Activated CD4-positive, alpha-beta T cell treated with anti-CD3 and anti-CD28 coated beads for 24 hours (primary cell): ENCODE data around the gene ELK3.

Source experiments
- DNase-seq, 2 donors: peaks; one replicate each; pipeline ENCODE4 v3.0.0-alpha.2; 2020; ENCODE audit warnings: low read depth in 2 of 2

The ELK3 gene

GRCh38 chr12:96193725-96194575 lies at the start of gene ELK3:
ELK3 (plus strand) TSS chr12:96194375.
- DNase-seq: peak in 1 of 2 donors; percentile 29

- DNase-seq: no peak
Observed at GRCh38 chr12:96146747-96147146, 47.4 kb upstream of the ELK3 start.

- no peak for DNase-seq
Observed at GRCh38 chr12:96150442-96150841, 43.7 kb upstream of the ELK3 start.

- no peak for DNase-seq
Observed at GRCh38 chr12:96152164-96152563, 42.0 kb upstream of the ELK3 start.

GRCh38 chr12:96153131-96153725 lies 40.9 kb upstream of the ELK3 start:
- no peak for DNase-seq

GRCh38 chr12:96155181-96155580 lies 39.0 kb upstream of the ELK3 start:
- DNase-seq: no peak

- no peak for DNase-seq
Observed at GRCh38 chr12:96155781-96156180, 38.4 kb upstream of the ELK3 start.

- DNase-seq: no peak
Observed at GRCh38 chr12:96156211-96156610, 38.0 kb upstream of the ELK3 start.

- DNase-seq: no peak
Observed at GRCh38 chr12:96157427-96157826, 36.7 kb upstream of the ELK3 start.

- no peak for DNase-seq
Observed at GRCh38 chr12:96164951-96165811, 29.0 kb upstream of the ELK3 start.

- DNase-seq: no peak
Observed at GRCh38 chr12:96166765-96167164, 27.4 kb upstream of the ELK3 start.

- no peak for DNase-seq
Observed at GRCh38 chr12:96167492-96167891, 26.7 kb upstream of the ELK3 start.

GRCh38 chr12:96170328-96170727 lies 23.8 kb upstream of the ELK3 start:
- DNase-seq: no peak

- no peak for DNase-seq
Observed at GRCh38 chr12:96170762-96171161, 23.4 kb upstream of the ELK3 start.

- no peak for DNase-seq
Observed at GRCh38 chr12:96171905-96172304, 22.3 kb upstream of the ELK3 start.

GRCh38 chr12:96172981-96173380 lies 21.2 kb upstream of the ELK3 start:
- no peak for DNase-seq

GRCh38 chr12:96176575-96176974 lies 17.6 kb upstream of the ELK3 start:
- no peak for DNase-seq

- DNase-seq: peak; percentile 49 to 61
Observed at GRCh38 chr12:96177013-96177412, 17.2 kb upstream of the ELK3 start.

- no peak for DNase-seq
Observed at GRCh38 chr12:96183734-96184370, 10.3 kb upstream of the ELK3 start.

GRCh38 chr12:96185914-96186313 lies 8.3 kb upstream of the ELK3 start:
- DNase-seq: no peak

GRCh38 chr12:96186607-96187301 lies 7.4 kb upstream of the ELK3 start:
- no peak for DNase-seq
